RKO (cell line): ENCODE results near the gene CEP55.
A peak's percentile ranks its signal among the peaks of the same experiment; 100 is the strongest.
"Not testable (repeated sequence)": the region's sequence is repeated elsewhere in the genome, so short reads cannot be mapped to it uniquely, and the experiment has no call there.

Experiments
- DNase-seq: peaks from one replicate; pipeline ENCODE4 v3.0.0-alpha.2; 2016; ENCODE audit warnings: low spot score

Gene CEP55

DNA sequence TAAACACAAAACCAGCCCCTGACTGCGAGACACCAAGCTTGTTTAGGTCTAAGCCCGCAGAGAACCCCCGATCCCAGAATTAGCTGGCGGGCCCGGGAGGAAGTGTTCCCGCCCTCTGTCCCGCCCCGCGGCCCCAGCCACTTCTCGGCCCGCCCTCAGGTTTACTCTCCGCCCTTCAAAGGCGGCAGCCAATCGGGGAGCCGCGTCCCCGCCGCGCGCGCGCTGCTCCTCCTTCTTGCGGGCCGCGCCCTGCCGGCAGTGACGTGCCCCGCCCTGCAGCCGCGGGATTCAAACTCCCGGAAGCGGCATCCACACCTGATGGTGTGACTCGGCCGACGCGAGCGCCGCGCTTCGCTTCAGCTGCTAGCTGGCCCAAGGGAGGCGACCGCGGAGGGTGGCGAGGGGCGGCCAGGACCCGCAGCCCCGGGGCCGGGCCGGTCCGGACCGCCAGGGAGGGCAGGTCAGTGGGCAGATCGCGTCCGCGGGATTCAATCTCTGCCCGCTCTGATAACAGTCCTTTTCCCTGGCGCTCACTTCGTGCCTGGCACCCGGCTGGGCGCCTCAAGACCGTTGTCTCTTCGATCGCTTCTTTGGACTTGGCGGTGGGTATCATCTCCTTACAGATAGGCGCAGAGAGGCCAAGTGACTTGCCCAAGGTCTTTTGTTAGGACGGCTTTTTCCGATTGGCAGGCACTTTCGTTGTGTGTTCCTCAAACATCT lies at the start of gene CEP55:
Gene CEP55 (plus strand): TSS at position 291 of the 720 bp plus-strand sequence. CDS start 3,440 bp downstream, outside the sequence.
- peak; percentile 96 for DNase-seq

DNA sequence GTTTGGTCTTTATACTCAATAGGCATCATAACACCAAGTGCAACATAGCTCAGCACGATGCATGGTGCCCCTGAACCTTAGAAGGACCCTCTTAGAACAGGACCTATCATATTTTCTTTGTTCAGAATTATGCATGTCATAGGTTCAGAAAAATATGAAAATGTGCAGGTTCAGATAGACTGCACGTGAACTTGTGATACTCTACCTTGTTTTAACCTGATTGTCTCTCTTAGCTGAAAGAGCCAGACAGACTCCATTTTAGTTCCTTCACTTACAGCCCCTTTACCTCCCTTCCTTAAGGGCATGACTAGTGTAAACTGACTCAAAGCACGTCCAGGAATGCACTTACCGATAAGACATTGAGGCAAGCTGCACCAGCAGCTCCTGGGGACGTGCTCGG lies 49.4 kb upstream of the CEP55 start:
- no peak for DNase-seq

GRCh38 chr10:93447970-93448369 lies 48.4 kb upstream of the CEP55 start:
- DNase-seq: no peak

DNA sequence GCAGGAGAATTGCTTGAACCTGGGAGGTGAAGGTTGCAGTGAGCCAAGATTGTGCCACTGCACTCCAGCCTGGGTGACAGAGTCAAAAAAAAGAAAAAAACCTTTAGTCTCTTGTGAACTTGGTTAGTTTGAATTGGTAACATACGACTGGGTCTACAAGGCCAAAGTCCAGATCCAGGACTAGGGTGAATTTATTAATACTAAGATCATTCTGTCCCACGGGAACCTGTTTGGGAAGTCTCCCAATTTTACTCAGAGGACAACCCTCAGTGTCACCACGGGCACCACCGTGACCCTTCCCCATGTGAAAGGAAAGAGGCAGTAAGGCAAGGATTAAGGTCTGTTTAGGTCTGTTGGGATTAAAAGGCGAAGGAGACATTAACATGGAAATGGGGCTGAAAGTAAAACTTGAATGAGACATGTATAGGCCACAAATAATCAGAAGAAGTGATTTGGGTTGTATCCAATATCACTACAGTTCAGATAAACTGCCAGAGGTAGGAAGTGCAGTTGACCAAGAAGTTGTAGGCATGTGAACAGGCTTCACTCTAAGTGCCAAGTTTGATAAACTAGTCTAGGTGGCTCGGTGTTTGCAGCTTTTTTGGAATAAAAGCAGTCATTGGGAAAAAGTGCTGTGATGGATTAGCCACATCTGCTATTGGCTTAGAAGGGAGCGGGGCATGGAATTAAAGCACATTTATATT lies 45.0 kb upstream of the CEP55 start:
- DNase-seq: no peak

DNA sequence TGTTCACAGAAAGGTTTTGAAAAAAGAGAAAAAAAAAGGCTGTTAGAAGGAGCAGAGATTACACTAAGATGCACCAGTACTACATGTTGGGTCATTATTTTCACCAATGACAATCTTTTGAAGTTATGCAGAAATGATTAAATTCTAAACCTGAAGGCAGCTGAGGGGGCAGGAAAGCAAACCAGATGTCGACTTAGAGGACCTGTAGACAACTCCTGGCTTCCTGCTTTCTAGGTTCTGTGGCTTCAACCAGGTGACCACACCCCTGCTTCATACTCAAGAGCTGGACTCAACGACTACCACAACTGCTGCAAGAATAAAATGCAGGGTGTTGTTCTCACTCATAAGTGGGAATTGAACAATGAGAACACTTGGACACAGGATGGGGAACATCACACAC lies 44.3 kb upstream of the CEP55 start:
- DNase-seq: no peak

- no peak for DNase-seq
Observed at GRCh38 chr10:93454146-93454545, 42.3 kb upstream of the CEP55 start.

DNA sequence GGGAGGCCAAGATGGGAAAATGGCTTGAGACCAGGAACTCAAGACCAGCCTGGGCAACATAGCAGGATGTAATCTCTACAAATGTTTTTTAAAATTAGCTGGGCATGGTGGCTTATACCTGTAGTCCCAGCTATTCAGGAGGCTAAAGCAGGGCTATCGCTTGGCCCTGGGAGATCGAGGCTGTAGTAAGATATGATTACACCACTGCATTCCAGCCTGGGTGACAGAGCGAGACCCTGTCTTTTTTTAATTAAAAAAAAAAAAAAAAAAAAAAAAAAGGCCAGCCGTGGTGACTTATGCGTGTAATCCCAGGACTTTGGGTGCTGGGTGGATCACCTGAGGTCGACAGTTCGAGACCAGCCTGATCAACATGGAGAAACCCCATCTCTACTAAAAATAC lies 41.7 kb upstream of the CEP55 start:
- no peak for DNase-seq

DNA sequence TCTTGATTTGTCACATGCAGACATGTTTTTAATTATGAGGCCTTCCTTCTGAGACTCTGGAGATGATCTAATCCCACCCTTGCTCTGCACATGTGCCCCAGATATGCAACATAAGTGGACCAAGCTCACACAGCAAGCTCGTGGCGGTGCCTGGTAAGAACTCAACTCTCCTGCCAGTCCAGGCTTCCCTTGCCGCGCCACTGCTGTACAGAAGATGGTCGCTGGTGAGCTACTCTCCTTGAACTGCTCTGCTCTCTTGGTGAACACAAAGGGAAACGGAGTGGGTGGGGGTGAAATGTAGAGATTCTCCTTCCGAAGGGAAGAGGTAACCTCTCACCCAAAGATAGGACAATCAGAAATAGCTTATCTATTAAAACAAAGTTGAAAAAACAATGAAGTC lies 39.9 kb upstream of the CEP55 start:
- no peak for DNase-seq

- DNase-seq: no peak
Observed at GRCh38 chr10:93457511-93457910, 38.9 kb upstream of the CEP55 start.

GRCh38 chr10:93458821-93459257 lies 37.6 kb upstream of the CEP55 start:
- peak; percentile 94 for DNase-seq

- DNase-seq: no peak
Observed at GRCh38 chr10:93459466-93459865, 36.9 kb upstream of the CEP55 start.

DNA sequence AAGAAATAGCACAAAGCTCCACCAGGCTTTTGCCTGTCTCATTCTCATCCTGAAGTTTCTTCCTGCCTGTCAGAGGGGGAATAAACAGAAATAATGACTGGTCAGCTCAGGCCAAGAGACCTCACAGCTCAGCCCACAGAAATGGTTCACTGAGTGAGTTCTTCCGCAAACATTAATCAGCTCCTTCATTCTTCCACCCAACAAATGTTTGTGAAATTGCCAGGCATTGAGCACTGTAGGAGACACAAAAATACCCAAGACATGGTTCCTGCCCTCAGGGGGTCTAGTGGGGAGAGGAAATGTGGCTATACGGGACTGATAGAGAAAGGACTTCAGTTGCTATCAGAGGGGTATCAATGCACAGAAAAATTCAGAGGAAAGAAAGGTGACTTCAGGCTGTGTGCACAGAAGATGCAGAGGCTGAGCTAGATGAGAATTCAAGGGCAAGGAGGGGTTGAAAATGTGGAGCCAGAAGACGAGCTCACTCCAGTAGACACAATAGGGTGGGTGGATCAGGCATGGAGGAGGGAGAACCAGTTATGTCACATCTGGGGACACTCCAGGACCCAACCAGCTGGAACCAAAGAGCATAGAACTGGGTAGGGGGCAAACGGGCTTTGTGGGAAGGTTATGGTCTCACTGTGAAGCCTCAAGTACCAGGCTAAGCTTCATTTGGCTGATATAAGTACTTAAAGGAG lies 35.2 kb upstream of the CEP55 start:
- DNase-seq: no peak

- DNase-seq: no peak
Observed at GRCh38 chr10:93461807-93462178, 34.6 kb upstream of the CEP55 start.

- DNase-seq: no peak
Observed at GRCh38 chr10:93462371-93462770, 34.0 kb upstream of the CEP55 start.

GRCh38 chr10:93462881-93463280 lies 33.5 kb upstream of the CEP55 start:
- no peak for DNase-seq

GRCh38 chr10:93463723-93464476 lies 32.5 kb upstream of the CEP55 start:
- no peak for DNase-seq

- no peak for DNase-seq
Observed at GRCh38 chr10:93464776-93465388, 31.5 kb upstream of the CEP55 start.

- DNase-seq: peak; percentile 60
Observed at GRCh38 chr10:93465806-93466675, 30.4 kb upstream of the CEP55 start.

- DNase-seq: not testable (repeated sequence)
Observed at GRCh38 chr10:93467635-93468034, 28.8 kb upstream of the CEP55 start.

DNA sequence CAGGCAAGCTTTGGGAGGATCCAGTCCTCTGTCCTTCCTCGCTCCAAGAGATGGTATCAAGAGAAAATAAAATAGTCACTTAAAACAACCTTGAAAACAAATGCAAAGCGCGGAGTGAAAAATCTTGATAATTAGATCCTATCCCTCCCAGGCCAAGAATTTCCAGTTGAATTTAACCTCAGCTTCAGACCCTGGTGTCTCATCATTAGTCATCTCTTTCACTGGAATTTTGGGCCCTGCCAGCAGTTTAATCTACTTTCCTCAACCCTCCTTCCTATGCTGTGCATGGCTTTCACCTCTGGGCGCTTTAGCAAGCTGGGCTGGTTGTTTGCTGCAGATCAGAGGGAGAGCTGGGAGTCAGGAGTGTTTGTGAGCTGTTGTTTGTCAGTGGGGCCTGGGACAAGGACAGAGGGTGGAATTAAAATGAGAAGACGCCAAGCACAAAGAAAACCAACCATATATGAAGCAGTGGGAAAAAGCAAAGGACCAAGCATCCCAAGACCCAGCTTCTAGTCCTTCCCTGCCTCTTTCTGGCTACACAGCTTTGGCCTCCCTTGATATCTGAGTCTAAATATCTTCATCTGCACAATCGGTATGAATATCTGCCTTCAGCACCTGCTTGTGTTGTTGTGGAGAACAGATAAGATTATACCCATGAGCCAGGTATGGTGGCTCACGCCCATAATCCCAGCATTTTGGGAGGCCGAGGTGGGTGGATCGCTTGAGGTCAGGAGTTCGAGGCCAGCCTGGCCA lies 27.8 kb upstream of the CEP55 start:
- peak; percentile 89 for DNase-seq
